Progenitor cell of endocrine pancreas (in vitro differentiated cells): ENCODE measurements around the gene AKTIP. TPM values are rescaled to one million over a fixed set of nuclear protein-coding genes. Genes with fewer than 3 reads are reported as not detected.

Experiments
- DNase-seq: peaks from one replicate; pipeline ENCODE4 v3.0.0; 2021; ENCODE audit warnings: low spot score; ENCODE audit not compliant: unreplicated experiment
- H3K27ac Mint-ChIP-seq: 2 replicates; pipeline ENCODE4 v1.8.0; 2021; ENCODE audit warnings: mild to moderate bottlenecking, moderate library complexity, mixed read lengths
- H3K27me3 Mint-ChIP-seq: 2 replicates; pipeline ENCODE4 v1.8.0; 2021; ENCODE audit warnings: mixed read lengths
- H3K36me3 Mint-ChIP-seq: 2 replicates; pipeline ENCODE4 v1.8.0; 2022; ENCODE audit warnings: mixed read lengths; ENCODE audit not compliant: insufficient read depth
- H3K4me1 Mint-ChIP-seq: 2 replicates; pipeline ENCODE4 v1.8.0; 2021; ENCODE audit warnings: low read depth, mixed read lengths
- H3K4me3 Mint-ChIP-seq: 2 replicates; pipeline ENCODE4 v1.8.0; 2021; ENCODE audit warnings: low read depth, mild to moderate bottlenecking, moderate library complexity, mixed read lengths
- H3K9me3 Mint-ChIP-seq: 2 replicates; pipeline ENCODE4 v1.8.0; 2021; ENCODE audit warnings: low read depth, mixed read lengths
- CTCF ChIP-seq: fragments of 200-600 bp; sonication (generic); IDR thresholded peaks from one replicate; pipeline ENCODE4 v1.5.0; 2021; ENCODE audit warnings: antibody characterized with exemption, mild to moderate bottlenecking; ENCODE audit not compliant: unreplicated experiment
- total RNA-seq: library from RNA; stranded (reverse); gene quantifications from 2 replicates; pipeline ENCODE4 v1.2.1, GENCODE V29; 2021

AKTIP gene
- total RNA-seq, 1 donor from 2014 or later: 36.5 TPM

- DNase-seq: no peak
- peaks cover 26% of the 10 kb centered on the region for H3K4me1 Mint-ChIP-seq
- H3K9me3 Mint-ChIP-seq: no peaks in the 10 kb centered on the region
- no peak for TF ChIP-seq CTCF
- no peak overlapping the region for H3K27ac Mint-ChIP-seq
- H3K4me3 Mint-ChIP-seq: no peak overlapping the region
- no peaks in the 10 kb centered on the region for H3K36me3 Mint-ChIP-seq
- no peaks in the 10 kb centered on the region for H3K27me3 Mint-ChIP-seq
These were observed 3.2 kb upstream of the AKTIP start for GRCh38 chr16:53506254-53506653.

- Mint-ChIP-seq H3K36me3 (no peaks in the 10 kb centered on the region), H3K27me3 (no peaks in the 10 kb centered on the region), H3K27ac (peak overlapping the region; percentile 98), H3K9me3 (no peaks in the 10 kb centered on the region), H3K4me1 (peaks cover 24% of the 10 kb centered on the region), H3K4me3 (peak overlapping the region; percentile 87)
- no peak for TF ChIP-seq CTCF
- no peak for DNase-seq
These were observed 1.7 kb upstream of the AKTIP start for GRCh38 chr16:53504665-53505064.

- Mint-ChIP-seq H3K27me3 (no peaks in the 10 kb centered on the region), H3K27ac (peak overlapping the region; percentile 98), H3K4me3 (peak overlapping the region; percentile 87), H3K4me1 (peaks cover 24% of the 10 kb centered on the region), H3K36me3 (peaks cover 1% of the 10 kb centered on the region), H3K9me3 (no peaks in the 10 kb centered on the region)
- peak; percentile 23 for DNase-seq
- no peak for TF ChIP-seq CTCF
These were observed 1.1 kb upstream of the AKTIP start for GRCh38 chr16:53503991-53504663.

- H3K27ac Mint-ChIP-seq: peak overlapping the region; percentile 97
- no peaks in the 10 kb centered on the region for H3K9me3 Mint-ChIP-seq
- H3K4me3 Mint-ChIP-seq: peak overlapping the region; percentile 87
- peaks cover 3% of the 10 kb centered on the region for H3K36me3 Mint-ChIP-seq
- peak; percentile 100 for DNase-seq
- H3K27me3 Mint-ChIP-seq: no peaks in the 10 kb centered on the region
- H3K4me1 Mint-ChIP-seq: peaks cover 24% of the 10 kb centered on the region
- TF ChIP-seq CTCF: no peak
These were observed 388 bp upstream of the AKTIP start for GRCh38 chr16:53503270-53503923.

- Mint-ChIP-seq H3K4me1 (peaks cover 24% of the 10 kb centered on the region), H3K27me3 (no peaks in the 10 kb centered on the region), H3K9me3 (no peaks in the 10 kb centered on the region), H3K4me3 (peak overlapping the region; percentile 90), H3K36me3 (peaks cover 7% of the 10 kb centered on the region), H3K27ac (peak overlapping the region; percentile 98)
- no peak for TF ChIP-seq CTCF
- DNase-seq: no peak
These were observed 1.7 kb downstream of the AKTIP start for GRCh38 chr16:53501216-53501859.
